ENCODE results near the gene DDR2. TPM values are rescaled to one million over a fixed set of nuclear protein-coding genes. Genes with fewer than 3 reads are reported as not detected.
A peak's percentile ranks its signal among the peaks of the same experiment; 100 is the strongest.

The DDR2 gene
- total RNA-seq, 1 experiment from 2014 or later: 1.9 TPM

GRCh38 chr1:162690672-162691434 is 58.6 kb downstream of the DDR2 start:
- CTCF ChIA-PET: no interaction called here
- BruUV-seq (replicated peaks): no TSS peak
- Histone ChIP-seq H3K27me3 (ENCODE audit: control insufficient read depth, insufficient read depth, low read length) (no peaks in the 10 kb centered on the region), H3K4me3 (ENCODE audit: low read depth in 2 of 2, low read length in 2 of 2) (no peak overlapping the region), H3K4me1 (ENCODE audit: control insufficient read depth, insufficient read depth, low read length) (peaks cover 10% of the 10 kb centered on the region), H3K27ac (ENCODE audit: low read length) (peak overlapping the region; percentile 40; the same call in 1 of the 2 replicates), H3K36me3 (ENCODE audit: control insufficient read depth, insufficient read depth, low read length) (no peaks in the 10 kb centered on the region), H3K9me3 (ENCODE audit: control insufficient read depth, insufficient read depth, low read depth, low read length) (no peaks in the 10 kb centered on the region)
- ATAC-seq (peak; percentile 89), DNase-seq (ENCODE audit: low read depth, low spot score) (peak; percentile 74)
- POLR2A ChIA-PET: no interaction called here
- intact Hi-C loops (cut with micrococcal nuclease; ENCODE audit: unreplicated experiment): no loop called here
- TF ChIP-seq POLR2AphosphoS5 (IDR thresholded peaks at IDR 0.05; ENCODE audit: low read depth, low read length) (no peak), REST (IDR thresholded peaks at IDR 0.05; ENCODE audit: insufficient read depth in 1 of 2, low read depth in 2 of 2, low read length in 1 of 2) (no peak), SIN3A (IDR thresholded peaks at IDR 0.05; ENCODE audit: borderline replicate concordance, insufficient read depth, low read depth, low read length) (no peak), TCF7L2 (IDR thresholded peaks at IDR 0.05; ENCODE audit: low read depth, low read length) (no peak), CTCF (IDR thresholded peaks at IDR 0.05) (no peak)
- in situ Hi-C loops (cut with HindIII; ENCODE audit: low pct_unique_long_range_greater_than_20kb, low sequenced_read_pairs): no loop called here

GRCh38 chr1:162691999-162692575 is 59.8 kb downstream of the DDR2 start:
- CTCF ChIA-PET: no interaction called here
- POLR2A ChIA-PET: no interaction called here
- Histone ChIP-seq H3K27ac (ENCODE audit: low read length) (no peak overlapping the region; the same call in 1 of the 2 replicates), H3K4me1 (ENCODE audit: control insufficient read depth, insufficient read depth, low read length) (peaks cover 22% of the 10 kb centered on the region), H3K9me3 (ENCODE audit: control insufficient read depth, insufficient read depth, low read depth, low read length) (no peaks in the 10 kb centered on the region), H3K4me3 (ENCODE audit: low read depth in 2 of 2, low read length in 2 of 2) (no peak overlapping the region), H3K27me3 (ENCODE audit: control insufficient read depth, insufficient read depth, low read length) (no peaks in the 10 kb centered on the region), H3K36me3 (ENCODE audit: control insufficient read depth, insufficient read depth, low read length) (no peaks in the 10 kb centered on the region)
- ATAC-seq (no peak), DNase-seq (ENCODE audit: low read depth, low spot score) (no peak)
- TF ChIP-seq SIN3A (IDR thresholded peaks at IDR 0.05; ENCODE audit: borderline replicate concordance, insufficient read depth, low read depth, low read length): no peak
- TF ChIP-seq TCF7L2 (IDR thresholded peaks at IDR 0.05; ENCODE audit: low read depth, low read length): no peak
- no peak for TF ChIP-seq CTCF (IDR thresholded peaks at IDR 0.05)
- no peak for TF ChIP-seq REST (IDR thresholded peaks at IDR 0.05; ENCODE audit: insufficient read depth in 1 of 2, low read depth in 2 of 2, low read length in 1 of 2)
- TF ChIP-seq POLR2AphosphoS5 (IDR thresholded peaks at IDR 0.05; ENCODE audit: low read depth, low read length): no peak
- no TSS peak for BruUV-seq (replicated peaks)
- in situ Hi-C loops (cut with HindIII; ENCODE audit: low pct_unique_long_range_greater_than_20kb, low sequenced_read_pairs): no loop called here
- intact Hi-C loops (cut with micrococcal nuclease; ENCODE audit: unreplicated experiment): no loop called here
